T47D (cell line): ENCODE data around the gene HECTD2.
"Not testable (repeated sequence)": the region's sequence is repeated elsewhere in the genome, so short reads cannot be mapped to it uniquely, and the experiment has no call there.

Source experiments
- DNase-seq, 2 experiments: peaks; one replicate each; pipeline versions ENCODE4 v3.0.0 to v3.0.0-alpha.2; 2011 to 2012; ENCODE audit warnings: low read depth in 1 of 2, low spot score in 1 of 2
- JUND ChIP-seq: IDR thresholded peaks from 2 replicates; pipeline ENCODE4 v1.6.1; 2012; ENCODE audit warnings: low read depth
- in situ Hi-C: cut with HindIII; loops from 2 replicates; pipeline ENCODE4 v1.10.0; 2016; ENCODE audit warnings: low sequenced_read_pairs, low pct_unique_long_range_greater_than_20kb

HECTD2 gene

DNA sequence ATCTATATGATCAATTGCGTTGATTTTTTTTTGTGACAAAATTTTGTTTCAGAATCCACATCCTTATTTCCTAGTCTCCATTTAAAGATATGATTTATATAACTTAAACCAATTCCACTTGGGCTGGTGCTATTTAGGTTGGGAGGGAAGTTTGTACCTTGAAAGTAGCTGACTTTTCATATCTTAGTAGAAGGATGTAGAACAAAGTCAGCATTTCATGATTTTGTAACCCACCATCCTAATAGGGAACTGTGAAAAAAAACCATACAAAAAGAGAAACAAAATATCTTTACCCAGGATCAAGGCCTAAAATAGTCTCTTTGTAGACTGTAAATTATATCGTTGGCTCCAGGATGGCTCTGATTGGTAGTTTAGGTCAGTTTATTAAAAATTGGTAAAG lies 8.3 kb downstream of the HECTD2 start:
- DNase-seq = no peak
- no peak for TF ChIP-seq JUND
- in situ Hi-C loops = no loop called here

- no peak for TF ChIP-seq JUND
- in situ Hi-C loops = no loop called here
- DNase-seq = no peak
Measured at GRCh38 chr10:91420868-91421267, 10.7 kb downstream of the HECTD2 start.

DNA sequence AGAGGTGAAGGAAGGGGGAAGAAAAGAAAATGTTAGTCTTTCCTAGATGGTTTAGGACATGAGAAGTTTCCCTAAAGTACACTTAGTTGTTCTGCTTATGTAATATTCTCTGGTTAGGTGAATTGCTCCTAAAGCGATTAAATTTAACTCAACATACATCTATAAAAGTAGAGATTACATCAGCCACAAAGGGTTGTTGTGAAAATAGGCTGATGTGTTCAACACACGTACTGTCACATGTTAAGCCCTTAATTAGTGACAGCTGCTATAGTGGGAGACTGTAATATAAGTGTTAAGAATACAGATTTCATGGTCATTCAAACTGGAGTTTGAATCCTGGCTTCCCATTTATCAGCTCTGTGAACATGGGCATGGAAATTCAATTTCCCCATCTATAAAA lies 12.8 kb downstream of the HECTD2 start:
- no peak for DNase-seq
- in situ Hi-C loops = no loop called here
- no peak for TF ChIP-seq JUND

- TF ChIP-seq JUND = no peak
- no peak for DNase-seq
- in situ Hi-C loops = no loop called here
Measured at GRCh38 chr10:91424016-91424415, 13.9 kb downstream of the HECTD2 start.

DNA sequence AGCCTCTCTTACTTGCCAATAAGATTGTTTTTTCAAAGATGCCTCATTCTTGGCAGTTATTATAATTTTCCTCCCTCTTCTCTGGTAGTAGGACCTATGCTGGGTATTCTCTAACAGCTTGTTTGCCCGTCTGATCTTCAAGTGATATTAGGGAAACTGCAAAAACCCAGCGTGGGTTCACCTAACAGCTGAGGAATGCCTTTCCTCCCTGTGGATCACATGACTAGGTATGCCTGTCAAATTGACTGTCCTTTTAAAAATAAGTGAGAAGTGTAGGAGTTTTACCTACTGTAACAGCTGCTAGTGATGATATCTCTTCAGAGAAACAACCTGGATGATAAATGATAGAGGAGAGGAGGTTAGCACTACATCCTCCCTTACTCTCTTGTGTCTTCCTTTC lies 22.0 kb downstream of the HECTD2 start:
- TF ChIP-seq JUND = no peak
- in situ Hi-C loops = no loop called here
- no peak for DNase-seq

- TF ChIP-seq JUND = no peak
- no peak for DNase-seq
- in situ Hi-C loops = no loop called here
Measured at GRCh38 chr10:91433620-91434019, 23.5 kb downstream of the HECTD2 start.

DNA sequence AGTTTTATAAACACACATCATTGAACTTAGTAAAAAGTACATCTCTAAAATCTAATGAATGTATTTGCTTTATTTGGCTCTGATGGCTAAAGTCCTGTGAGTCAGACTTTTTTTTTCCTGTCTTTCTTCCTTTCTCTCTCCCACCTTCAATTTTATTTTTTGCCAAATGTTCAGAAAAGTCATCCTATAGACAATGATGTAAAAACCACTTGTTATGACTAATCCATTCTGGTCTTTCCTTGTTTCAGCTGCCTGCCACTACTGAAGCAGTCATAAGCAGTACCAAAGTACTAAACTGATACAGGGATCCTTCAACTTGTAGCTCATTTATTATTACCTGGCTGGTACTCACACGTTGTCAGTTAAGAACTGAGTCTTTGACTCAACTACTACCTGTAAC lies 23.9 kb downstream of the HECTD2 start:
- DNase-seq = no peak
- TF ChIP-seq JUND = no peak
- in situ Hi-C loops = no loop called here

- TF ChIP-seq JUND = no peak
- in situ Hi-C loops = no loop called here
- no peak for DNase-seq
Measured at GRCh38 chr10:91435241-91435640, 25.1 kb downstream of the HECTD2 start.

GRCh38 chr10:91438228-91438627 lies 28.1 kb downstream of the HECTD2 start:
- DNase-seq, in situ Hi-C loops: not testable (repeated sequence)

GRCh38 chr10:91444211-91445182 lies 34.4 kb downstream of the HECTD2 start:
- TF ChIP-seq JUND = no peak
- no peak for DNase-seq
- in situ Hi-C loops = no loop called here

- in situ Hi-C loops = no loop called here
- TF ChIP-seq JUND = no peak
- DNase-seq = no peak
Measured at GRCh38 chr10:91452063-91452462, 41.9 kb downstream of the HECTD2 start.

DNA sequence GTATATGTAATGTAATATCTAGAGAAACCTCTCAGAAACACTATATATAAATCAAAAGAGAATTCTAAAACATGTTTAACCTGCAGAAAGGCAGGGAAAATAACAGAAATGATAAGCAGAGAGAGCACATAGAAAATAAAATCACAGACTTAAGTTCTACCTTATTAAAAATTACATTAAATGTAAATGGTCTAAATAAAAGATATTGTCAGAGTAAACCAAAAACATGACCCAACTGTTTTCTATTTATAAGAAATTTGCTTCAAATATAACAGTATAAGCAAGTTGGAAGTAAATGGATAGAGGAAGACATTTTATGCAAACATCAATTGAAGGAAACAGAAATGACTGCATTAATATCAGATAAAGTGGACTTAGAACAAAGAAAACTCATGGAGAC lies 43.4 kb downstream of the HECTD2 start:
- no peak for TF ChIP-seq JUND
- DNase-seq = no peak
- in situ Hi-C loops = no loop called here

- DNase-seq, in situ Hi-C loops: not testable (repeated sequence)
Measured at GRCh38 chr10:91455135-91455534, 45.0 kb downstream of the HECTD2 start.

GRCh38 chr10:91460681-91461080 lies 50.5 kb downstream of the HECTD2 start:
- no peak for TF ChIP-seq JUND
- no peak for DNase-seq
- in situ Hi-C loops = no loop called here
